Measurements from ENCODE around the gene IDI1. TPM values are rescaled to one million over a fixed set of nuclear protein-coding genes. Genes with fewer than 3 reads are reported as not detected.

Gene IDI1
- total RNA-seq, 4 donors from 2014 or later: 39.0 to 67.2 (median 41.5) TPM

Other genes with a start within 250 kb of the IDI1 start
- gene LARP4B, start 117.4 kb downstream of the IDI1 start, total RNA-seq: 100 to 1,000 TPM in 1 of 4 donors, 10 to 100 TPM in 3; 68.6 to 113 (median 87.4) TPM
- gene GTPBP4, start 60.7 kb downstream of the IDI1 start, total RNA-seq: 10 to 100 TPM; 12.0 to 24.6 (median 19.8) TPM
- gene IDI2, start 23.3 kb downstream of the IDI1 start, total RNA-seq: not detected
- 10 to 100 TPM; 15.2 to 26.3 (median 16.4) TPM for gene WDR37, start 7.3 kb upstream of the IDI1 start, total RNA-seq